Upper lobe of right lung (tissue), 1 donor: ENCODE measurements around the gene IFITM1. TPM values are rescaled to one million over a fixed set of nuclear protein-coding genes. Genes with fewer than 3 reads are reported as not detected.
"Not testable (repeated sequence)": the region's sequence is repeated elsewhere in the genome, so short reads cannot be mapped to it uniquely, and the experiment has no call there.

ENCODE experiments used
- ATAC-seq: fragments of 200-7000 bp; cut with Tn5 transposase; one replicate; pipeline ENCODE4 v1.9.1; 2020; ENCODE audit warnings: mild to moderate bottlenecking, moderate library complexity
- DNase-seq: peaks from one replicate; pipeline ENCODE4 v3.0.0-alpha.2; 2020
- H3K27ac ChIP-seq: fragments of 200-600 bp; one replicate; pipeline ENCODE4 v1.8.0; 2022
- H3K27me3 ChIP-seq: fragments of 200-600 bp; one replicate; pipeline ENCODE4 v1.8.0; 2022; ENCODE audit warnings: mild to moderate bottlenecking
- H3K36me3 ChIP-seq: fragments of 200-600 bp; one replicate; pipeline ENCODE4 v1.8.0; 2022
- H3K4me1 ChIP-seq: fragments of 200-600 bp; one replicate; pipeline ENCODE4 v1.8.0; 2022
- H3K4me3 ChIP-seq: fragments of 200-600 bp; one replicate; pipeline ENCODE4 v1.8.0; 2022; ENCODE audit warnings: mild to moderate bottlenecking
- H3K9me3 ChIP-seq: fragments of 200-600 bp; one replicate; pipeline ENCODE4 v1.8.0; 2022
- intact Hi-C: fragments of 100-400 bp; cut with DNase I; formaldehyde crosslinking; loops from one replicate; pipeline ENCODE4 v1.11.0; 2022
- long read RNA-seq: library from polyadenylated mRNA; unstranded; transcript quantifications from one replicate; pipeline ENCODE4 v2.0.0, GENCODE V29; 2021
- total RNA-seq: library from RNA; stranded (reverse); fragmentation: NEBNext Ultra II Directional; extraction: Animal tissue kit (Norgen Biotek cat#: 25700); gene quantifications from one replicate; pipeline ENCODE4 v1.2.1, GENCODE V29; 2021
- TF ChIP-seq, protein P1 (sequence below): fragments of 200-600 bp; IDR thresholded peaks from one replicate; pipeline ENCODE4 v1.8.0; 2022; ENCODE audit warnings: antibody characterized with exemption
- donor health status: DM: no; HTN: yes; CAD: no; lungs with severe emphysema.

The IFITM1 gene
- 128 TPM for total RNA-seq
- long read RNA-seq, transcript IFITM1-202 (2 exons, 855 nt): major isoform, 90 of 97 reads
- long read RNA-seq, partial matches to known transcripts: 0 of 97 reads
- long read RNA-seq, other reads (novel, unspliced or antisense): 7 of 97 reads

GRCh38 chr11:313787-314553 lies at the start of gene IFITM1:
IFITM1 (plus strand) TSS chr11:314040; CDS start chr11:314171, 131 bp downstream.
- Histone ChIP-seq H3K27me3 (no peaks in the 10 kb centered on the region), H3K36me3 (no peaks in the 10 kb centered on the region), H3K4me1 (peaks cover 36% of the 10 kb centered on the region), H3K27ac (peak within 1 kb of the TSS; percentile 89), H3K4me3 (peak within 1 kb of the TSS; percentile 62), H3K9me3 (no peaks in the 10 kb centered on the region)
- TF ChIP-seq, protein P1, sequence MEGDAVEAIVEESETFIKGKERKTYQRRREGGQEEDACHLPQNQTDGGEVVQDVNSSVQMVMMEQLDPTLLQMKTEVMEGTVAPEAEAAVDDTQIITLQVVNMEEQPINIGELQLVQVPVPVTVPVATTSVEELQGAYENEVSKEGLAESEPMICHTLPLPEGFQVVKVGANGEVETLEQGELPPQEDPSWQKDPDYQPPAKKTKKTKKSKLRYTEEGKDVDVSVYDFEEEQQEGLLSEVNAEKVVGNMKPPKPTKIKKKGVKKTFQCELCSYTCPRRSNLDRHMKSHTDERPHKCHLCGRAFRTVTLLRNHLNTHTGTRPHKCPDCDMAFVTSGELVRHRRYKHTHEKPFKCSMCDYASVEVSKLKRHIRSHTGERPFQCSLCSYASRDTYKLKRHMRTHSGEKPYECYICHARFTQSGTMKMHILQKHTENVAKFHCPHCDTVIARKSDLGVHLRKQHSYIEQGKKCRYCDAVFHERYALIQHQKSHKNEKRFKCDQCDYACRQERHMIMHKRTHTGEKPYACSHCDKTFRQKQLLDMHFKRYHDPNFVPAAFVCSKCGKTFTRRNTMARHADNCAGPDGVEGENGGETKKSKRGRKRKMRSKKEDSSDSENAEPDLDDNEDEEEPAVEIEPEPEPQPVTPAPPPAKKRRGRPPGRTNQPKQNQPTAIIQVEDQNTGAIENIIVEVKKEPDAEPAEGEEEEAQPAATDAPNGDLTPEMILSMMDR: no peak
- intact Hi-C loops: no loop called here
- DNase-seq (peak; percentile 73), ATAC-seq (peak; percentile 1)

DNA sequence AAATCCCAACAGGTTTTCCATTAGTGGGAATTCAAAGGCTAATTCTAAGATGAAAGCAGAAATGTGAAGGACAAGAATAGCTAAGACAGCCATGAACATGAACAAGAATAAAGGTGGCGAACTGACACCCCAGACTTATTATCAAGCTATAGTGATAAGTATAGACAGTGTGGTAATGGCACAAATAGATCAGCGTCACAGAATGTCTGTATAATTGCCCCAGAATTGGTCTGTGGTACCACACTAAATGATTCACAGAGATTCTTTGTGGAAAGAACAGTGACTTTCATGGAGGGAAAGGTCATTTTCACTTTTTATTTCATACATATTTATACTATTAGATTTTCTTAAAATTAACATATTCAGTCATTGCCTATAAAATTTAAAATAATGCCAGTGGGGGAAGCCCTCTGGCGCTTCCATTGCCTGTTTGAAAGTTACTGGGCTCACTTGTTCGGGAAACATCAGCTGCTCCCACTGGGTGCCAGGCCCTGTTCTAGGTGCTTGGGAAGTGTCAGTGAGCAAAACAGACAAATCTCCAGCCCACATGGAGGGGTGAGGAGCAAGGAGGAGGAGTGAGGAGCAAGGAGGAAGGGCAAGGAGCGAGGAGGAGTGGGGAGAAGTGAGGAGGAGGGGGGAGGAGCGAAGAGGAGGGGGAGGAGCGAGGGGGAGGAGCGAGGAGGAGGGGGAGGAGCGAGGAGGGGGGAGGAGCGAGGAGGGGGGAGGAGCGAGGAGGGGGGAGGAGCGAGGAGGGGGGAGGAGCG lies 47.0 kb upstream of the IFITM1 start:
- intact Hi-C loops: no loop called here
- ATAC-seq (peak; percentile 68), DNase-seq (no peak)

GRCh38 chr11:267491-267994 lies 46.3 kb upstream of the IFITM1 start:
- intact Hi-C loops: no loop called here
- Histone ChIP-seq H3K4me3 (peak overlapping the region; percentile 37), H3K27ac (peak overlapping the region; percentile 85)

More for the DNA sequence above, 47.0 kb upstream of the IFITM1 start:
- H3K27ac ChIP-seq: no peak overlapping the region
- H3K4me1 ChIP-seq: peaks cover 10% of the 10 kb centered on the region
- H3K4me3 ChIP-seq: no peak overlapping the region
- peaks cover 5% of the 10 kb centered on the region for H3K9me3 ChIP-seq
- no peaks in the 10 kb centered on the region for H3K36me3 ChIP-seq
- H3K27me3 ChIP-seq: no peaks in the 10 kb centered on the region
- TF ChIP-seq, protein P1: no peak

DNA sequence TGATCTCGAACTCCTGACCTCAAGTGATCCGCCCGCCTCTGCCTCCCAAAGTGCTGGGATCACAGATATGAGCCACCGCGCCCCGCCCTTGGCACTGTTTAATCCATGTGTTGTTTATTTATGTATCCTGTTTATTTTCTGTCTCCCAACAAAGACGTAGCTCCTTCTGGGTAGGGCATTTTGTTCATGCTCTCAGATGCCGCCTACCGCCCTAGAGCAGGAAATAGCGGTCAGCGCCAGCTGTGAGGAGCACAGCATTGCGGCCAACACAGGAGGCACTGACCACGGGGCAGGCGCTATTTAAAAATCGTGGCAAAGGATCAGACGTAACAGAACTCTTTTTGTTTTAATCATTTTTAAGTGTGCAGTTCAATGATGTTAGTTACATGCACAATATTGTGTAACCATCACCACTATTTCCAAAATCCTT lies 45.1 kb upstream of the IFITM1 start:
- H3K27me3 ChIP-seq, H3K36me3 ChIP-seq, intact Hi-C loops, H3K9me3 ChIP-seq, H3K4me1 ChIP-seq: not testable (repeated sequence)
- DNase-seq (peak; percentile 82), ATAC-seq (peak; percentile 83)
- TF ChIP-seq, protein P1: peak; percentile 31
- H3K4me3 ChIP-seq: peak overlapping the region; percentile 37
- peak overlapping the region; percentile 85 for H3K27ac ChIP-seq

More at GRCh38 chr11:267491-267994, 46.3 kb upstream of the IFITM1 start:
- peaks cover 5% of the 10 kb centered on the region for H3K9me3 ChIP-seq
- peaks cover 10% of the 10 kb centered on the region for H3K4me1 ChIP-seq
- no peaks in the 10 kb centered on the region for H3K27me3 ChIP-seq
- TF ChIP-seq, protein P1: no peak
- ATAC-seq (peak; percentile 70), DNase-seq (peak; percentile 85)
- H3K36me3 ChIP-seq: no peaks in the 10 kb centered on the region

GRCh38 chr11:269146-269890 lies 44.5 kb upstream of the IFITM1 start:
- Histone ChIP-seq H3K27me3 (no peaks in the 10 kb centered on the region), H3K9me3 (peaks cover 5% of the 10 kb centered on the region), H3K4me3 (peak overlapping the region; percentile 37), H3K4me1 (peaks cover 10% of the 10 kb centered on the region), H3K36me3 (no peaks in the 10 kb centered on the region), H3K27ac (peak overlapping the region; percentile 85)
- ATAC-seq: peak; percentile 43
- intact Hi-C loops: no loop called here
- TF ChIP-seq, protein P1: no peak
- DNase-seq: no peak
